ENCODE data around the gene FLVCR2. TPM values are rescaled to one million over a fixed set of nuclear protein-coding genes. Genes with fewer than 3 reads are reported as not detected.
"Not testable (repeated sequence)": the region's sequence is repeated elsewhere in the genome, so short reads cannot be mapped to it uniquely, and the experiment has no call there.

Gene FLVCR2
- total and polyA plus RNA-seq, 8 donors = 0.33 to 6.3 (median 2.4) TPM

- Histone ChIP-seq H3K4me3 (no peak overlapping the region), H3K27me3 (no peaks in the 10 kb centered on the region), H3K4me1 (peaks cover 0 to 4% (median 0%) of the 10 kb centered on the region in 3 donors), H3K27ac (no peak overlapping the region), H3K9me3 (no peaks in the 10 kb centered on the region), H3K36me3 (peaks cover 0 to 9% (median 0%) of the 10 kb centered on the region in 3 donors)
- WGBS, 2 donors = 27% methylated on average over 2 of the region's 2 CpGs
- intact Hi-C loops (cut with DNase I) = no loop called here
- no peak for FAIRE-seq
- no peak for DNase-seq
- peak in 1 of 4 donors; percentile 38 for ATAC-seq
- TF ChIP-seq CTCF (IDR thresholded peaks at IDR 0.05) = no peak
These were observed 107.5 kb downstream of the FLVCR2 start for GRCh38 chr14:75685910-75686309.

GRCh38 chr14:75689012-75689411, 110.6 kb downstream of the FLVCR2 start:
- Histone ChIP-seq H3K27ac (no peak overlapping the region), H3K36me3 (peaks cover 0 to 9% (median 0%) of the 10 kb centered on the region in 3 donors), H3K4me3 (no peak overlapping the region), H3K9me3 (no peaks in the 10 kb centered on the region), H3K4me1 (peaks cover 0 to 4% (median 0%) of the 10 kb centered on the region in 3 donors), H3K27me3 (no peaks in the 10 kb centered on the region)
- 82 to 86% methylated on average over 2 of the region's 2 CpGs for WGBS, 2 donors
- ATAC-seq (no peak), FAIRE-seq (no peak), DNase-seq (no peak)
- intact Hi-C loops (cut with DNase I) = no loop called here
- TF ChIP-seq CTCF (IDR thresholded peaks at IDR 0.05) = no peak

- FAIRE-seq (no peak), ATAC-seq (no peak), DNase-seq (no peak)
- Histone ChIP-seq H3K9me3 (no peaks in the 10 kb centered on the region), H3K4me3 (no peak overlapping the region), H3K27ac (no peak overlapping the region), H3K4me1 (peaks cover 0 to 4% (median 0%) of the 10 kb centered on the region in 3 donors), H3K27me3 (no peaks in the 10 kb centered on the region), H3K36me3 (peaks cover 0 to 7% (median 0%) of the 10 kb centered on the region in 3 donors)
- TF ChIP-seq CTCF (IDR thresholded peaks at IDR 0.05) = no peak
- intact Hi-C loops (cut with DNase I) = no loop called here
- 81 to 92% methylated on average over 7 of the region's 7 CpGs for WGBS, 2 donors
These were observed 111.6 kb downstream of the FLVCR2 start for GRCh38 chr14:75690010-75690409.

- FAIRE-seq; H3K9me3 ChIP-seq; ATAC-seq; H3K27me3 ChIP-seq; intact Hi-C loops (cut with DNase I); H3K4me1 ChIP-seq; H3K27ac ChIP-seq; H3K4me3 ChIP-seq; DNase-seq: not testable (repeated sequence)
- H3K36me3 ChIP-seq = peaks cover 0 to 14% (median 1%) of the 10 kb centered on the region in 3 donors
- 99% methylated on average over 6 of the region's 6 CpGs for WGBS, 2 donors
These were observed 116.6 kb downstream of the FLVCR2 start for GRCh38 chr14:75695025-75695424.

- 96 to 100% methylated on average over 1 of the region's 1 CpG for WGBS, 2 donors
- FAIRE-seq = no peak
- H3K9me3 ChIP-seq = no peaks in the 10 kb centered on the region
- H3K4me1 ChIP-seq = no peaks in the 10 kb centered on the region
- intact Hi-C loops (cut with DNase I) = no loop called here
- ATAC-seq = no peak
- H3K27ac ChIP-seq = no peak overlapping the region
- peaks cover 0 to 14% (median 5%) of the 10 kb centered on the region in 3 donors for H3K36me3 ChIP-seq
- H3K4me3 ChIP-seq = no peak overlapping the region
- no peak for TF ChIP-seq CTCF (IDR thresholded peaks at IDR 0.05)
- DNase-seq = no peak
- no peaks in the 10 kb centered on the region for H3K27me3 ChIP-seq
These were observed 119.0 kb downstream of the FLVCR2 start for GRCh38 chr14:75697386-75697785.

Other genes with a start within 250 kb of the FLVCR2 start
- gene JDP2, start 150.6 kb upstream of the FLVCR2 start, total RNA-seq = 10 to 100 TPM in 3 of 6 donors, 1 to 10 TPM in 3; 6.6 to 25.8 (median 9.7) TPM
- 10 to 100 TPM; 12.5 to 13.1 TPM for gene JDP2, start 150.6 kb upstream of the FLVCR2 start, polyA plus RNA-seq
- gene BATF, start 56.2 kb upstream of the FLVCR2 start, total RNA-seq = 1 to 10 TPM in 1 of 6 donors, under 1 TPM in 4, not detected in 1; 0.28 to 1.7 (median 0.63) TPM
- gene BATF, start 56.2 kb upstream of the FLVCR2 start, polyA plus RNA-seq = 1 to 10 TPM; 1.2 to 1.7 TPM
- gene ERG28, start 82.3 kb downstream of the FLVCR2 start, total RNA-seq = 1 to 10 TPM; 4.2 to 9.5 (median 6.5) TPM
- gene ERG28, start 82.3 kb downstream of the FLVCR2 start, polyA plus RNA-seq = 10 to 100 TPM in 1 of 2 donors, 1 to 10 TPM in 1; 9.7 to 13.2 TPM
- 10 to 100 TPM; 11.0 to 22.6 (median 13.8) TPM for gene TTLL5, start 82.6 kb downstream of the FLVCR2 start, total RNA-seq
- gene TTLL5, start 82.6 kb downstream of the FLVCR2 start, polyA plus RNA-seq = 1 to 10 TPM; 7.6 to 8.1 TPM